KMS-11 (cell line): ENCODE measurements around the gene TNFAIP8L2.

ENCODE experiments used
- H2AFZ ChIP-seq: fragments of 200-600 bp; sonication (generic); 2 replicates; pipeline ENCODE4 v1.6.1; 2016; ENCODE audit warnings: antibody characterized with exemption, mixed run types, low read depth
- H3K27ac ChIP-seq: fragments of 200-600 bp; sonication (generic); 2 replicates; pipeline ENCODE4 v1.6.1; 2016; ENCODE audit warnings: mild to moderate bottlenecking, mixed run types
- H3K27me3 ChIP-seq: fragments of 200-600 bp; sonication (generic); 2 replicates; pipeline ENCODE4 v1.6.1; 2017; ENCODE audit warnings: mild to moderate bottlenecking, low read depth, mixed run types, moderate library complexity; ENCODE audit not compliant: insufficient read depth
- H3K36me3 ChIP-seq: fragments of 200-600 bp; sonication (generic); 2 replicates; pipeline ENCODE4 v1.6.1; 2017; ENCODE audit warnings: mild to moderate bottlenecking, mixed run types; ENCODE audit not compliant: insufficient read depth
- H3K4me1 ChIP-seq: fragments of 200-600 bp; sonication (generic); 2 replicates; pipeline ENCODE4 v1.6.1; 2016; ENCODE audit warnings: mild to moderate bottlenecking, low read depth, mixed run types; ENCODE audit not compliant: poor library complexity, severe bottlenecking
- H3K4me2 ChIP-seq: fragments of 200-600 bp; sonication (generic); 2 replicates; pipeline ENCODE4 v1.7.0; 2016; ENCODE audit warnings: mild to moderate bottlenecking, mixed run types
- H3K4me3 ChIP-seq: fragments of 200-600 bp; sonication (generic); IDR thresholded peaks from 2 replicates; pipeline ENCODE4 v1.6.1; 2017; ENCODE audit warnings: low read depth, low read length, mixed read lengths; ENCODE audit not compliant: insufficient read depth
- H3K79me2 ChIP-seq: fragments of 200-600 bp; sonication (generic); 2 replicates; pipeline ENCODE4 v1.6.1; 2016; ENCODE audit warnings: low read depth, mixed run types; ENCODE audit not compliant: insufficient read depth
- H3K9ac ChIP-seq: fragments of 200-600 bp; sonication (generic); 2 replicates; pipeline ENCODE4 v1.6.1; 2016; ENCODE audit warnings: mild to moderate bottlenecking, mixed run types
- H4K20me1 ChIP-seq: fragments of 200-600 bp; sonication (generic); 2 replicates; pipeline ENCODE4 v1.6.1; 2016; ENCODE audit warnings: mild to moderate bottlenecking, mixed run types; ENCODE audit not compliant: insufficient read depth
- CTCF ChIP-seq: fragments of 200-600 bp; sonication (generic); conservative IDR thresholded peaks from 2 replicates; pipeline ENCODE4 v1.6.1; 2017; ENCODE audit warnings: low read depth, mild to moderate bottlenecking, antibody characterized with exemption, low read length, moderate library complexity, mixed read lengths

The TNFAIP8L2 gene

GRCh38 chr1:151132335-151133017 lies 24.0 kb upstream of the TNFAIP8L2 start:
- H3K9ac ChIP-seq: no peak overlapping the region

DNA sequence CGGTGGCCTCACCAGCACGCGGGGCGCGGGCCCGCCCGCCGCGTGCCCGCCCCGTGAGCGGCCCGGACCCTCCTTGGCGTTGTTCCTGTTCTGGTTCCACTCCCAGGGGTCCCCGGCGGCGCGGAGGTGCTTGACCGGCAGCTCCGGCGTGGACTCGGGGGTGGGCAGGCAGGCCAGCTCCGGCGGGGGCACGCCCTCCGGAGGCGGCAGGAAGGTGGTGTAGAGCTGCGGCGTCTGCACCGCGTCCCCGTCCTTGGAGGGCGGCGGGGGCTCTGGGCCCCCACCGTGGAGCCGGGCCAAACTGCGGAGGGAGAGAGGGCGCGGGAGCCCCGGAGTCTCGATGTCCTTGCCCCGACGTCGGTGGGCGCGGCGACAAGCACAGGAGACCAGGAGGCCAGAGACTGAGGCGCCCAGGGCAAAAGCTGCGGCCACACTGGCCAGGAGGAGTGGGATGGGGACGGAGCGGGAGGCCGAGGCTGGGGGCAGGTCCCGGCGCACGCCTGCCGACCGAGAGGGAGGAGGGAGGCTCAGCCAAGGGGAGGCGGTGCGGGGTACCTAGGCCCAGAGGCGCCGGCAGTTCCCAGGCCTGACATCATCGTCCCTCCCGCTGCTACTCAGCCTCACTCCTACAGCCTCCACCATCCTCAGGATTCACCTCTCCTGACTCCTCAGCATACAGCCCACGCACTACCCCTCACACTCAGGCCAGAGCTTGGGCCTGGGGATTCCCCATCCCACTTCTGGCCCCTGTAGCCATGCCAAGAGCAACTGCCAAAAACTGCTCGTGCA lies 23.2 kb upstream of the TNFAIP8L2 start:
- no peak for TF ChIP-seq CTCF
- no peak overlapping the region for H3K27ac ChIP-seq
- no peaks in the 10 kb centered on the region for H3K79me2 ChIP-seq
- no peak overlapping the region for H3K4me3 ChIP-seq
- H3K27me3 ChIP-seq: no peaks in the 10 kb centered on the region
- no peaks in the 10 kb centered on the region for H4K20me1 ChIP-seq
- H3K4me1 ChIP-seq: peaks cover 7% of the 10 kb centered on the region
- H3K36me3 ChIP-seq: no peaks in the 10 kb centered on the region
- no peak overlapping the region for H3K4me2 ChIP-seq
- H2AFZ ChIP-seq: no peak overlapping the region
- no peak overlapping the region for H3K9ac ChIP-seq

More at GRCh38 chr1:151132335-151133017, 24.0 kb upstream of the TNFAIP8L2 start:
- Histone ChIP-seq H3K36me3 (no peaks in the 10 kb centered on the region), H2AFZ (no peak overlapping the region), H4K20me1 (no peaks in the 10 kb centered on the region), H3K27me3 (no peaks in the 10 kb centered on the region), H3K4me2 (no peak overlapping the region), H3K4me1 (peaks cover 7% of the 10 kb centered on the region), H3K27ac (no peak overlapping the region), H3K4me3 (no peak overlapping the region), H3K79me2 (no peaks in the 10 kb centered on the region)
- TF ChIP-seq CTCF: no peak

GRCh38 chr1:151134396-151134795 lies 22.1 kb upstream of the TNFAIP8L2 start:
- H3K9ac ChIP-seq: no peak overlapping the region
- no peak overlapping the region for H2AFZ ChIP-seq
- no peaks in the 10 kb centered on the region for H3K36me3 ChIP-seq
- H4K20me1 ChIP-seq: no peaks in the 10 kb centered on the region
- peaks cover 7% of the 10 kb centered on the region for H3K4me1 ChIP-seq
- no peaks in the 10 kb centered on the region for H3K79me2 ChIP-seq
- H3K4me3 ChIP-seq: no peak overlapping the region
- H3K27ac ChIP-seq: no peak overlapping the region
- H3K27me3 ChIP-seq: no peaks in the 10 kb centered on the region
- TF ChIP-seq CTCF: no peak
- H3K4me2 ChIP-seq: no peak overlapping the region

- H3K4me3 ChIP-seq: no peak overlapping the region
- no peaks in the 10 kb centered on the region for H4K20me1 ChIP-seq
- H3K27me3 ChIP-seq: no peaks in the 10 kb centered on the region
- no peaks in the 10 kb centered on the region for H3K36me3 ChIP-seq
- H3K4me2 ChIP-seq: no peak overlapping the region
- H3K4me1 ChIP-seq: peaks cover 7% of the 10 kb centered on the region
- H2AFZ ChIP-seq: no peak overlapping the region
- H3K79me2 ChIP-seq: no peaks in the 10 kb centered on the region
- no peak overlapping the region for H3K27ac ChIP-seq
- H3K9ac ChIP-seq: no peak overlapping the region
- TF ChIP-seq CTCF: no peak
Observed at GRCh38 chr1:151134991-151135390, 21.5 kb upstream of the TNFAIP8L2 start.
